Stimulated activated memory B cell treated with anti-CD40 and anti-IgM and Interleukin-4, amounts not matched to agents 10 μg/mL and 1 μg/mL and 100 μg/mL, for 72 hours (primary cell): ENCODE measurements around the gene FHIT.

Source experiments
- ATAC-seq: fragments of 150-1000 bp; cut with Tn5 transposase; 2 replicates; pipeline ENCODE4 v1.10.0; 2021
- H3K27ac Mint-ChIP-seq: one replicate; pipeline ENCODE4 v1.8.0; 2022; ENCODE audit warnings: mild to moderate bottlenecking, mixed read lengths
- H3K27me3 Mint-ChIP-seq: one replicate; pipeline ENCODE4 v1.8.0; 2022; ENCODE audit warnings: mixed read lengths
- H3K36me3 Mint-ChIP-seq: one replicate; pipeline ENCODE4 v1.8.0; 2022; ENCODE audit warnings: mixed read lengths
- H3K4me1 Mint-ChIP-seq: one replicate; pipeline ENCODE4 v1.8.0; 2022; ENCODE audit warnings: mixed read lengths
- H3K4me3 Mint-ChIP-seq: one replicate; pipeline ENCODE4 v1.8.0; 2022; ENCODE audit warnings: mild to moderate bottlenecking, moderate library complexity, mixed read lengths
- H3K9me3 Mint-ChIP-seq: one replicate; pipeline ENCODE4 v1.8.0; 2022; ENCODE audit warnings: mixed read lengths

The FHIT gene

DNA sequence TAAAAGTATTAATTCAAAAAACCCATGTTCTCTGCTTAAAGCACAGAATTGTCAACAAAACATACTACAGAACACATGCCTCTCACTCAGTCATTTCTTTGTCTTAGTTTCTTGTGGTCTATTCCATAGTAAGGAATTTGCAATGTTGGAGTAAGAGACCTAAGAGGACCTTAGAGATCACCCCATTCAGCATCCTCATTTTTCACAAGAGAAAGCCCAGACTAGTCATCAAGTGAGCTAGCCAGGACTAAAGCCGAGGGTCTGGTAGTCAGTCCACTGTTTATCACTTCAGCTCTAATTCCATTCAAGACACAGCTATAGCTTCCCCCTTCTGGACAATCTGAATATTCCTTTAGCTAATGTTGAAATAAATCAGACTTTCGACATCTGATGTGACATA lies 601.1 kb downstream of the FHIT start:
- no peaks in the 10 kb centered on the region for H3K4me1 Mint-ChIP-seq
- peaks cover 8% of the 10 kb centered on the region for H3K9me3 Mint-ChIP-seq
- no peak overlapping the region for H3K4me3 Mint-ChIP-seq
- H3K27ac Mint-ChIP-seq: no peak overlapping the region
- H3K27me3 Mint-ChIP-seq: no peaks in the 10 kb centered on the region
- ATAC-seq: no peak
- no peaks in the 10 kb centered on the region for H3K36me3 Mint-ChIP-seq

- Mint-ChIP-seq H3K4me3 (no peak overlapping the region), H3K9me3 (no peaks in the 10 kb centered on the region)
These were observed 605.5 kb downstream of the FHIT start for GRCh38 chr3:60645801-60646200.

GRCh38 chr3:60643831-60644230 lies 607.4 kb downstream of the FHIT start:
- H3K36me3 Mint-ChIP-seq: no peaks in the 10 kb centered on the region
- H3K4me1 Mint-ChIP-seq: no peaks in the 10 kb centered on the region
- no peak overlapping the region for H3K4me3 Mint-ChIP-seq
- H3K27me3 Mint-ChIP-seq: no peaks in the 10 kb centered on the region
- ATAC-seq: no peak
- no peaks in the 10 kb centered on the region for H3K9me3 Mint-ChIP-seq
- H3K27ac Mint-ChIP-seq: no peak overlapping the region

More at GRCh38 chr3:60645801-60646200, 605.5 kb downstream of the FHIT start:
- Mint-ChIP-seq H3K27ac (no peak overlapping the region), H3K27me3 (no peaks in the 10 kb centered on the region), H3K36me3 (no peaks in the 10 kb centered on the region), H3K4me1 (no peaks in the 10 kb centered on the region)
- no peak for ATAC-seq

DNA sequence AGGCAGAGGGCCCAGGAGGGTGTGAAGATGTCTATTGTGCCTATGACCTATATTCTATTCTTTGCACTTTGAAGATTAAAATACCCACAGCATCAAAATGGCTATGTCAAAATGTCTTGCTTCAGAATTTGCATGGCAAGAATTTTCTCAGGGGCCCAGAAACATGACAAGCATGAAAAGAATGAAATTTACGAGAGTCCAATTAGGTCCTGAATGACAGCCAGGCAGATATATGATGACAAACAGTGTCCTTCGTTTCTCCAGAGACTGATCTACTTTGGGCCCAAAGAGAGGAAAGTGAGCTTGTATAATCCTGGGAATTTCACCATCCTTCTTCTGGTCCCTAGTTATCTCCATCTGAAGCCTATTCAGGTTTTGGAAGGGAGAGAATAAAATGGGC lies 609.9 kb downstream of the FHIT start:
- ATAC-seq: no peak
- no peaks in the 10 kb centered on the region for H3K36me3 Mint-ChIP-seq
- no peaks in the 10 kb centered on the region for H3K27me3 Mint-ChIP-seq
- H3K4me1 Mint-ChIP-seq: no peaks in the 10 kb centered on the region
- H3K9me3 Mint-ChIP-seq: no peaks in the 10 kb centered on the region
- H3K27ac Mint-ChIP-seq: no peak overlapping the region
- H3K4me3 Mint-ChIP-seq: no peak overlapping the region

- no peaks in the 10 kb centered on the region for H3K27me3 Mint-ChIP-seq
- H3K4me3 Mint-ChIP-seq: no peak overlapping the region
- H3K27ac Mint-ChIP-seq: no peak overlapping the region
- no peaks in the 10 kb centered on the region for H3K9me3 Mint-ChIP-seq
- peaks cover 3% of the 10 kb centered on the region for H3K36me3 Mint-ChIP-seq
- no peak for ATAC-seq
- H3K4me1 Mint-ChIP-seq: no peaks in the 10 kb centered on the region
These were observed 614.4 kb downstream of the FHIT start for GRCh38 chr3:60636846-60637245.

- Mint-ChIP-seq H3K4me3 (no peak overlapping the region), H3K4me1 (no peaks in the 10 kb centered on the region), H3K36me3 (peaks cover 6% of the 10 kb centered on the region), H3K27me3 (no peaks in the 10 kb centered on the region), H3K27ac (no peak overlapping the region), H3K9me3 (no peaks in the 10 kb centered on the region)
- no peak for ATAC-seq
These were observed 617.6 kb downstream of the FHIT start for GRCh38 chr3:60633644-60634043.

DNA sequence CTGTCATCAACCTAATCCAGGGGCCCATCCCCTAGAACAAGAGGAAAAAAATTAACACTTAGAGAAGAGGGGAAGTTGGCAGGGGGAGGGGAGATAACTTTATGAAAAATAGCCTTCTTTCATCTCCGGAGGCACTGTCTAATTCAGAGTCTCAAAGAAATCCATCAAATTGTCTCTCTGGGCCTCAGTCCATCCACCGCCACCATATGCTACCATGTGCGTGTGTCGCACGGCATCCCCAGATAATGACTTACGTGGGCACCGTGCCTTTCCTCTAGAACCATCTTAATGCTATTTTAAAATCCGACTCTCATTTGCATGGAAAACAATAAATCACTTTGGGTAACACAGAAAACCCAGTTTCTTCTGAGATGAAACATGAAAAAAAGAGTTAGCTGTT lies 619.7 kb downstream of the FHIT start:
- no peak overlapping the region for H3K4me3 Mint-ChIP-seq
- H3K4me1 Mint-ChIP-seq: no peaks in the 10 kb centered on the region
- peaks cover 6% of the 10 kb centered on the region for H3K36me3 Mint-ChIP-seq
- ATAC-seq: no peak
- no peaks in the 10 kb centered on the region for H3K27me3 Mint-ChIP-seq
- no peak overlapping the region for H3K27ac Mint-ChIP-seq
- no peaks in the 10 kb centered on the region for H3K9me3 Mint-ChIP-seq

DNA sequence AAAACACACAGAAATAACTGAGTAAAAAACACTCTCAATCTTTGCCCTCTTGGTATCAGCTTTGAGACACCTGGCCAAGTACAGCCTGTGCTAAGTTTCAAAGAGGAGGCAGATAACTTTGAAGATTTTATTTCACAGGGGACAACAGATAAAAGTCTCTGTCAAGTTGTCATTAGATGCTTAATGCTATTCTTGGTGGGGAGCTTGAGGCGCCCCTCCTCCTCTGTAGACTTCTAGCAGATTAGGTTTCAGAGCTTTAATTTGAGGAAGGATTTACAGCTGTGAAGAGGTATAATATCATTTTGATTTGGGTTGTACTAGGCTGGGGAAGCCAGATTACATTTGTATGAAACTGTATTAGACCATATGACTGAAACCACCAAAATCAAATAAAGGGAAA lies 620.3 kb downstream of the FHIT start:
- H3K4me3 Mint-ChIP-seq: no peak overlapping the region
- no peaks in the 10 kb centered on the region for H3K9me3 Mint-ChIP-seq
- peaks cover 6% of the 10 kb centered on the region for H3K36me3 Mint-ChIP-seq
- ATAC-seq: no peak
- H3K27ac Mint-ChIP-seq: no peak overlapping the region
- no peaks in the 10 kb centered on the region for H3K27me3 Mint-ChIP-seq
- H3K4me1 Mint-ChIP-seq: no peaks in the 10 kb centered on the region

GRCh38 chr3:60629816-60630215 lies 621.4 kb downstream of the FHIT start:
- ATAC-seq: no peak
- Mint-ChIP-seq H3K4me3 (no peak overlapping the region), H3K36me3 (peaks cover 6% of the 10 kb centered on the region), H3K4me1 (no peaks in the 10 kb centered on the region), H3K27me3 (no peaks in the 10 kb centered on the region), H3K27ac (no peak overlapping the region), H3K9me3 (no peaks in the 10 kb centered on the region)

GRCh38 chr3:60622349-60622748 lies 628.9 kb downstream of the FHIT start:
- no peaks in the 10 kb centered on the region for H3K27me3 Mint-ChIP-seq
- no peaks in the 10 kb centered on the region for H3K36me3 Mint-ChIP-seq
- no peak overlapping the region for H3K27ac Mint-ChIP-seq
- peaks cover 5% of the 10 kb centered on the region for H3K9me3 Mint-ChIP-seq
- no peak for ATAC-seq
- H3K4me3 Mint-ChIP-seq: no peak overlapping the region
- H3K4me1 Mint-ChIP-seq: no peaks in the 10 kb centered on the region

GRCh38 chr3:60617188-60617587 lies 634.1 kb downstream of the FHIT start:
- peaks cover 7% of the 10 kb centered on the region for H3K9me3 Mint-ChIP-seq
- no peaks in the 10 kb centered on the region for H3K36me3 Mint-ChIP-seq
- no peak overlapping the region for H3K4me3 Mint-ChIP-seq
- no peaks in the 10 kb centered on the region for H3K27me3 Mint-ChIP-seq
- ATAC-seq: no peak
- H3K27ac Mint-ChIP-seq: no peak overlapping the region
- H3K4me1 Mint-ChIP-seq: no peaks in the 10 kb centered on the region

- H3K27me3 Mint-ChIP-seq: no peaks in the 10 kb centered on the region
- H3K4me3 Mint-ChIP-seq: no peak overlapping the region
- H3K4me1 Mint-ChIP-seq: no peaks in the 10 kb centered on the region
- peaks cover 7% of the 10 kb centered on the region for H3K9me3 Mint-ChIP-seq
- H3K27ac Mint-ChIP-seq: no peak overlapping the region
- peak; percentile 69 for ATAC-seq
- H3K36me3 Mint-ChIP-seq: no peaks in the 10 kb centered on the region
These were observed 637.4 kb downstream of the FHIT start for GRCh38 chr3:60613769-60614303.

DNA sequence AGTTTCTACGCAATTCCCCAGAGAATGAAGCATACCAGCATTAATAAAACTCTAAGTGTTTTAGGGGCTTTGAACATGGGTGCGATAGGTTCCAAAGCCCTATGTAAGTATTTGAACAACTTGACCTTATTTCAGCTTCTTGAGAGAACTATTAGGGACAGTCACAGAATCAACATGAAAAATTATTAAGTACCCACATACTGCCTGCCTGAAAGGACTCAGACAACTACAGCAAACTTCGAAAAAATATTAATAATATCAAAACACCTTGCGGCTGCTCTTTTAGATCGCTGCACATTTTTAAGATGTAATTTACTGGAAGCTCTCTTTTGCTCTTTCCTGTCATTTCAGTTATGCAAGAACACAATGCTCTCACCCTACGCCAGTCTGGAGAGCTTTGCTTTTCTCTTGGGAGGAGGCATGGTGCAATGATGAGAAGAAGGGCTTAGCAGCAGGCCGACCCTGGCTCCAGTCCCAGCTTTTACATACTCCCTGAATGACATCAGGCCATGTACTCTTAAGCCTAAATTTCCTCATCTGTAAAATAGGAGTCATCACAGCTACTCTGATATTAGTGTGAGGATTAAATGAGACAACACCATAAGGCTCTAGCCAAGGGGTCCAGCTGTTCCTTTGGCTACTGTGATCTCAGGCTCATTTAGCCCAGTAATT lies 640.7 kb downstream of the FHIT start:
- Mint-ChIP-seq H3K27ac (no peak overlapping the region), H3K9me3 (peaks cover 2% of the 10 kb centered on the region), H3K36me3 (no peaks in the 10 kb centered on the region), H3K4me1 (no peaks in the 10 kb centered on the region), H3K4me3 (no peak overlapping the region), H3K27me3 (no peaks in the 10 kb centered on the region)
- ATAC-seq: no peak

GRCh38 chr3:60609446-60609845 lies 641.8 kb downstream of the FHIT start:
- Mint-ChIP-seq H3K27me3 (no peaks in the 10 kb centered on the region), H3K4me1 (no peaks in the 10 kb centered on the region), H3K4me3 (no peak overlapping the region), H3K36me3 (no peaks in the 10 kb centered on the region), H3K27ac (no peak overlapping the region), H3K9me3 (peaks cover 2% of the 10 kb centered on the region)
- no peak for ATAC-seq

- H3K27ac Mint-ChIP-seq: no peak overlapping the region
- H3K9me3 Mint-ChIP-seq: no peaks in the 10 kb centered on the region
- H3K4me1 Mint-ChIP-seq: peaks cover 5% of the 10 kb centered on the region
- no peak overlapping the region for H3K4me3 Mint-ChIP-seq
- no peaks in the 10 kb centered on the region for H3K36me3 Mint-ChIP-seq
- H3K27me3 Mint-ChIP-seq: no peaks in the 10 kb centered on the region
- ATAC-seq: no peak
These were observed 647.4 kb downstream of the FHIT start for GRCh38 chr3:60603860-60604259.

- no peak for ATAC-seq
- no peaks in the 10 kb centered on the region for H3K27me3 Mint-ChIP-seq
These were observed 650.4 kb downstream of the FHIT start for GRCh38 chr3:60600848-60601247.

More at GRCh38 chr3:60600848-60601247, 650.4 kb downstream of the FHIT start:
- Mint-ChIP-seq H3K27ac (no peak overlapping the region), H3K4me3 (no peak overlapping the region), H3K9me3 (no peaks in the 10 kb centered on the region), H3K36me3 (no peaks in the 10 kb centered on the region), H3K4me1 (peaks cover 5% of the 10 kb centered on the region)
